GM12891 (cell line): Measurements from ENCODE around the gene ADAMTSL1.

Experiments used
- DNase-seq: peaks from one replicate; pipeline ENCODE4 v3.0.0; 2011; ENCODE audit warnings: low spot score; ENCODE audit not compliant: insufficient read length
- FAIRE-seq: peaks from 2 replicates; lab custom pipeline; 2011; peaks lifted over from hg19 to GRCh38; lab: Jason Lieb, UNC
- PAX5 ChIP-seq: IDR thresholded peaks from 2 replicates; pipeline ENCODE4 v1.6.1; 2011; ENCODE audit warnings: low read length, moderate library complexity, mild to moderate bottlenecking; ENCODE audit not compliant: insufficient read depth, severe bottlenecking
- POLR2A ChIP-seq: IDR thresholded peaks from 2 replicates; pipeline ENCODE4 v1.6.1; 2011; ENCODE audit warnings: low read depth, low read length, control low read depth
- POLR2AphosphoS5 ChIP-seq: IDR thresholded peaks from 2 replicates; pipeline ENCODE4 v1.6.1; 2011; ENCODE audit warnings: low read depth, low read length, control low read depth
- POU2F2 ChIP-seq: IDR thresholded peaks from 2 replicates; pipeline ENCODE4 v1.6.1; 2011; ENCODE audit warnings: low read depth, mild to moderate bottlenecking, control low read depth, low read length, moderate library complexity
- SPI1 ChIP-seq: IDR thresholded peaks from 2 replicates; pipeline ENCODE4 v1.6.1; 2011; ENCODE audit warnings: low read depth, low read length, control low read depth
- TAF1 ChIP-seq: IDR thresholded peaks from 2 replicates; pipeline ENCODE4 v1.6.1; 2011; ENCODE audit warnings: low read depth, low read length, control low read depth

The ADAMTSL1 gene

DNA sequence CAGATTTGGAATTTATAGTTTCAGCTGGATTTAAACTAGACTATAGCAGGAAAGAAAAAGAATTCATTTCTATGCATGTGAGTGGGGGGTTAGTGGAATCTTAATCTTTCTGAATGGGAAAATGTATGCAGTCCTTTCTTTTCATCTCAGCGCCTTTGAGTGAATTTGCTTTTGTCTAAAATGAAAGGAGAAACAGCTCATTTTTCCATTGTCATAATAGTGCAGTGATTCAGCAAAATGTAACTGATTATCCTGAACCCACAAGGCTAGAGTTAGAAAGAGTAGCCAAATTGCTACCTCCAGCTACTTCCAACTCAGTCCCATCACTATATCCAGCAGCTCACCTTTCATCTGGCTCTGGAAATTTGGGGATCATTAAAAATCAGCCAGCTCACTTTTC is 134.4 kb downstream of the ADAMTSL1 start:
- TF ChIP-seq PAX5 (no peak), POLR2A (no peak), SPI1 (no peak), POLR2AphosphoS5 (no peak), TAF1 (no peak), POU2F2 (no peak)

DNA sequence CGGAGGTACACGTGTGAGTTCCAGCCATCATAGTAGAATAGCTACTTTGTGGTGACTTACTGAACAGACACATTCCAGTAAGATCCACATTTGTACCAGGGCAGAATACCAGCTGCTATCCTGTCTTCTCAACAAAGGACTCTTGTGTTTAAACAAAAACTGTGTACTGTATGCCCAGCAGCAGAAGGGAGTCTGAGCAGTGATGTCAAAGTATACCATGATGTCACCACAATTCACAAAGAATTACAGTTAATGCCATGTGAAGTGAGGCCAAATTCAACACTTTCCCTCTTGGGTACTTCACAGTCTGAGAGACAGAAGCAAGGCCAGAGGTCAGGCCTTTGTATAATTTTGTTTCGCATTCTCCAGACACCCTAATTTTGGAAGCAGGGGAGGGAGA is 137.0 kb downstream of the ADAMTSL1 start:
- DNase-seq (no peak), FAIRE-seq (no peak)
- no peak for TF ChIP-seq TAF1
- no peak for TF ChIP-seq POLR2A
- TF ChIP-seq PAX5 = no peak
- no peak for TF ChIP-seq SPI1
- no peak for TF ChIP-seq POU2F2
- TF ChIP-seq POLR2AphosphoS5 = no peak

More for the DNA sequence above, 134.4 kb downstream of the ADAMTSL1 start:
- DNase-seq (no peak), FAIRE-seq (no peak)

DNA sequence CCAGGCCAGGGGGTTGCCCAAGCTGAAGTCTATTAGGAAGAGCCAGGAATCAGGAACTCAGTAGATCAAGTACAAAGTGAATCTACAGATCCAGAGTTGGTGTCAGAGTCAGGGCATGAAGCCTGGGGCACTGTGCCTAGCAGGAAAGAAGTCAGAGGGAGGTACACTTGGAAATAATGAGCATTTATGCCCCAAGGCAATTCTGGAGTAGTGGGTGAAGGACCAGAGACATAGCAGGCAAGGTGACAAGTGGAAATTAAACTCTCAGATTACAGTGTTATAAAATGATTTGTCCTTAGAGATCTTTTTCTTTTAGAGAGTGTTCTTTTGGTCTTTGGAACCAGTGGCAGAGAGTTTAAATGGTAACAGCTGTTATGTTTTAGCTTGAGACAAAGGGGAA is 138.0 kb downstream of the ADAMTSL1 start:
- DNase-seq (no peak), FAIRE-seq (no peak)
- TF ChIP-seq POU2F2 (no peak), TAF1 (no peak), POLR2AphosphoS5 (no peak), PAX5 (no peak), POLR2A (no peak), SPI1 (no peak)

DNA sequence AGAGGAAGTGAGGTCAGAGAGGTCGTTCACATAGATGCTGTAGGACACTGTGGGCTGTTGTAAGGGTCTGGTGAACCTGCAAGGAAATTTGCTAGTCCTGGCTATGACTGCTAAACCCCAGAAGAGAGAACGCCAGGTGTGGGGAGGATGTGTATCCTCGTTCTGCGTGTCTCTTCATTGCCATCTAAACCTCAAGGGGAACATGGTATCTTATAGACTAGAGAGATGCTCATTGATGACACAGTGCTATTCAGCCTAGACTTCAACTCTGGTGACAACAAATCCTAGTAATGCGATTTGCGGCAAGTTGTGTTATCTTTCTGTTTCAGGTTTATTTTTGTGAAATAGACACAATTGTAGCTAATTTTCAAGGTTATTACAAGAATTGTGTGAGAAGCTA is 140.2 kb downstream of the ADAMTSL1 start:
- FAIRE-seq (no peak), DNase-seq (no peak)
- TF ChIP-seq SPI1 (no peak), POLR2AphosphoS5 (no peak), PAX5 (no peak), POU2F2 (no peak), TAF1 (no peak), POLR2A (no peak)

DNA sequence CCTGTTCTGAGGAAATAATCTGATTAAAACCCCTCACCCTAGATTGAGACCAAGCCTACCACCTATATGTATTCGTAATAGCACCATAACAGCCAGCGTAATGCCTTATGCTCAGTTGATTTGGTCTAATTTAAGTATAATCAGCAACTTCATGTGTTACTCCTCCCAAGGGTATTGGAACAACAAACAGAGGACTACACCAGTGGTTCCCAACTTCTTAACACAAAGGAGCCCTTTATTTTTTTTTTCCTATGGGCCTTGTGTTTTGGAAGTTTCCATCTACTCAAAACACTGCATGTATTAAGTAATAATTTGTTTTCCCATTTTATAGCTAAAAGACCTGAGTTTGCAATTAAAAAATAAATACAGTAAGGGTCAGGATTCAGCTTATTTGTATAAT is 140.7 kb downstream of the ADAMTSL1 start:
- FAIRE-seq (no peak), DNase-seq (no peak)
- TF ChIP-seq TAF1 (no peak), PAX5 (no peak), POLR2AphosphoS5 (no peak), SPI1 (no peak), POU2F2 (no peak), POLR2A (no peak)

DNA sequence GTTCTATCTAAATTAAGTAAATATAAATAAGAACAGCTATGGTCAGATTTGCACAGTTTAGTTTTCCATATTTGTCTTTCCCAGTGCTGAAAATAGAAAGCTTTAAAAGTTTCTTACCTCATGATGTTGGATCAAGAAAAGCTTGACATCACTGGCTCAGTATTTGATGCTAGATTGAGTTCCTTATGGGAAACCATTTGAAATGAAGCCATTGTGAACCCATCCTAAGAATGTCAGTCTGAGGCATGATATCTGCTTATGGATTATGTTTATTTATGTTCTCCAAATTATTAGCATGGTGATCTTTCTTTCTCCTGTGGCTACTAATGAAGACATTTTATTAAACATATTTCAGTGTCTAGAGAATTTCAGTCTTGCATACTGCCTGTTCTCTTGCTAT is 143.0 kb downstream of the ADAMTSL1 start:
- FAIRE-seq (no peak), DNase-seq (no peak)
- TF ChIP-seq TAF1 (no peak), POLR2A (no peak), POLR2AphosphoS5 (no peak), SPI1 (no peak), PAX5 (no peak), POU2F2 (no peak)

DNA sequence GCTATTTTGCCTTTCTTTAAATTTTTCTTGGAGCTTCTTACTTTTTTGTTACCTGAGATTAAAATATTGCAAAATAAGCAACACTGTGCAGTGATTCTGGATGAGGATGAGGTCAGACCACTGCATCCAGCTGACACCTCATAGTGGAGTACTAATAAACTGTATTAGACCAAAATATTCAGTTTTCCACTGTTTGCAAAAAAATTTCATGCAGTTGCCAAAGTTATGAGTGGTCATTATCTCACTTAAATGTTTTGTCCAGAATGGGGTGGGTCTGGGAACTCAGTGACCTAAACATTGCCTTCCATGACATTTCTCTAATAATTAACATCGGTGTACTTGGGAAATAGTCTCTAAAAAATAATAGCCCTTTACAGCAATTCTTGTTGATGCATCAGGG is 143.8 kb downstream of the ADAMTSL1 start:
- FAIRE-seq (no peak), DNase-seq (no peak)
- no peak for TF ChIP-seq POU2F2
- TF ChIP-seq PAX5 = no peak
- no peak for TF ChIP-seq POLR2A
- TF ChIP-seq TAF1 = no peak
- TF ChIP-seq POLR2AphosphoS5 = no peak

DNA sequence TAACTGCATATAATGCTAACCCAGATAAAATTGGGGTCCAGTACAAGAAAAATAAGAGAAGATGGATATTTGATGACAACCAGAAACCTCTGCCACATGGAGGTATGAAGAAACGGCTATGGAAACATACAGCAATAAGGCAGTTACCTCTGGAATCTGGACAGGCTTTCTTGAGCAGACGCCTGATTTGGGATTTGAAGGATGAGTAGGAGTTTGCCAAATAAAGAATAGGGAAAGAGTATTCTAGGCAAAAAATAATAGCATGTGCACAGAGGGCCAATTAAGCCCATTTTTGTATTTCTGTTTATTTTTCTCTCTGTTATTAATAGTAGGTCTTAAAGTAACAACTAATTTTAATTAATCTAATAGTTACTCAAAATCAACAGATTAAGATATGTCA is 144.9 kb downstream of the ADAMTSL1 start:
- no peak for DNase-seq
- FAIRE-seq = no peak

DNA sequence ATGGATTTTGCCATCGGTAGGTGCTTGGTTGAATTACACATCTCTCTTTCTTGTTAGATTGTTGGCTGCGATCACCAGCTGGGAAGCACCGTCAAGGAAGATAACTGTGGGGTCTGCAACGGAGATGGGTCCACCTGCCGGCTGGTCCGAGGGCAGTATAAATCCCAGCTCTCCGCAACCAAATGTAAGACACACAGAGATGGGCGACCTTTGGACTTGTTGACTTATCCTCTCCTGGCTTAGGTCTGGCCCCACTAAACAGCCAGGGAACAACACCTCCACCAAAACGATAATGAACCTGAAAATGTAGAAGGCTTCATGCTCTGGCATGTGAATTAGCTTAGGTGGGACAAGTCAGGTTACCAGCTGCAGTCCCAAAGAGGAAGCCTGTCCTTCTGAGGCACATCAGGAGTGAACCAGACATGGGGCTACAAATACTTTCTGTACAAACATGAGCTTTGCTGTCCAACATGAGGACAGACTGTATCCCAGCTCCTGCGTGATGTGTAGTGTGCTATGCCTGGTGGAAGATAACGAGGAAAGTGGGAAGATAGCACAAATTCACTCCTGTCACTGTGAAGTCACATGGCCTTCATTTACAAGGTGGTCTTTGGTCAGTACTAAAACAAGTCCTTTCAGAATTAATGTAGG is 148.4 kb downstream of the ADAMTSL1 start:
- TF ChIP-seq POU2F2 = no peak
- no peak for TF ChIP-seq PAX5
- no peak for TF ChIP-seq POLR2AphosphoS5
- no peak for TF ChIP-seq SPI1
- no peak for TF ChIP-seq POLR2A
- no peak for TF ChIP-seq TAF1
- FAIRE-seq (no peak), DNase-seq (no peak)

More for the DNA sequence above, 144.9 kb downstream of the ADAMTSL1 start:
- no peak for TF ChIP-seq TAF1
- no peak for TF ChIP-seq PAX5
- no peak for TF ChIP-seq POU2F2
- TF ChIP-seq POLR2A = no peak
- no peak for TF ChIP-seq POLR2AphosphoS5
- no peak for TF ChIP-seq SPI1

DNA sequence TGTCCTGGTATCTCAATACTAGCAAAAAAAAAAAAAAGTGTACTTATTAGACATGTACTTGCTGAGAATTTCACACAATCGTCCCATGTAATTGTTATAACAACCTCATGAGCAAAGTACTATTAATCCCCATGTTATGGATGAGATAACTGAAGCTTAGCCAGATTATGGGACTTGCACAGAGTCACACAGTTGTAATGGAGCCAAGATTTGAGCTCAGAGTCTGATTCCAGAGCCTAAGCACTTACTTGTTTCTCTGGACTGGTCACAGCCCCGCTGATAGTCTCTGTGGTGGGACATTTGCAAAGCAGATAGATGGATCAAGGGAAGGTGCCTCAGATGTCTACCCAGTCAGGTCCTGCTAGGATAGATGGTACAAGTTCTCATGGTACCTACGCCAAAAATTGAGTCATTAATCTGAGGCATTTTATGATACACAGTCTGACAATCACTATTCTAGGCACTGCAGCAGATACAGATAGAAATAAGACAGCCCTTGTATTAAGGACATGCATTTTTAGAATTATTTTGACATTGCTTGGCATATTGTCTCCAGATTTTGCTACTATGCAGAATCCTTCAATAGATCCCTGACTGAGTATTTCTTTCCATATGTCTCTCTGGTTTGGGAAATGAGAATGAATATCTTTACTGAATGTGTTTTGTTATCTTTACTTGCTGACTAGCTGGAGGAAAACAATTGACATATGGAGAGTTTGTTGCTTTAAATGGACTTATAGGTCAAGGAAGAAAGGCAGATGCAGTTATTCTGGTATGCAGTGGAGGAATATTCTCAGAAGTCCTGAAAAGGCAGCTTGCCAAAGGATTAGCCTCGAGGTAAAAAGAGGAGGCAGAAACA is 149.5 kb downstream of the ADAMTSL1 start:
- no peak for FAIRE-seq
- TF ChIP-seq POLR2AphosphoS5 = no peak
- TF ChIP-seq POLR2A = no peak
- TF ChIP-seq SPI1 = no peak
- no peak for TF ChIP-seq PAX5
- TF ChIP-seq POU2F2 = no peak
- TF ChIP-seq TAF1 = no peak
- DNase-seq = no peak
